ENCODE data around the gene SLC22A14. TPM values are rescaled to one million over a fixed set of nuclear protein-coding genes. Genes with fewer than 3 reads are reported as not detected.

Gene SLC22A14
- total RNA-seq, 1 experiment from 2014 or later: 0.22 TPM

GRCh38 chr3:38247366-38248035 is 34.6 kb upstream of the SLC22A14 start (continued):
- TF ChIP-seq REST (IDR thresholded peaks at IDR 0.05; ENCODE audit: low read depth) (no peak), RAD21 (IDR thresholded peaks at IDR 0.05; ENCODE audit: low read depth) (peak; percentile 56), ZFX (IDR thresholded peaks at IDR 0.05) (no peak), EZH2 (IDR thresholded peaks at IDR 0.05) (no peak)

- POLR2A ChIA-PET: no interaction called here
- no TSS peak for BruUV-seq (replicated peaks)
Measured at GRCh38 chr3:38250198-38250597, 31.9 kb upstream of the SLC22A14 start.

More at GRCh38 chr3:38250198-38250597, 31.9 kb upstream of the SLC22A14 start:
- Histone ChIP-seq H2AFZ (ENCODE audit: low read depth, low read length, poor library complexity, severe bottlenecking) (no peak overlapping the region), H3K27me3 (ENCODE audit: insufficient read depth, low read length) (no peaks in the 10 kb centered on the region), H3K27ac (ENCODE audit: low read depth, low read length) (no peak overlapping the region), H3K4me1 (ENCODE audit: control insufficient read depth in 1 of 2, insufficient read depth in 2 of 2, low read length in 2 of 2) (no peaks in the 10 kb centered on the region; a peak in 1 of 4 replicates), H3K9me3 (ENCODE audit: control insufficient read depth in 1 of 2, insufficient read depth in 1 of 2, low read depth in 1 of 2, low read length in 2 of 2) (no peaks in the 10 kb centered on the region), H3K79me2 (ENCODE audit: insufficient read depth, low read length) (no peaks in the 10 kb centered on the region), H3K9ac (ENCODE audit: low read length) (no peak overlapping the region), H4K20me1 (ENCODE audit: insufficient read depth) (no peaks in the 10 kb centered on the region), H3K9me2 (ENCODE audit: insufficient read depth) (no peaks in the 10 kb centered on the region), H3K4me3 (replicated peaks in 1 of 2; ENCODE audit: low read depth in 1 of 2, low read length in 2 of 2) (no peak overlapping the region), H3K36me3 (ENCODE audit: control insufficient read depth in 1 of 2, insufficient read depth in 2 of 2, low read length in 2 of 2) (peaks cover 17 to 35% of the 10 kb centered on the region in 2 experiments; a peak in 3 of 4 replicates), H3K4me2 (ENCODE audit: low read length) (no peak overlapping the region)
- CTCF ChIA-PET: interaction anchor here (1.4 kb wide), 1 partner anchor 48 kb away, joined by 3 read pairs; no protein-coding TSS in a partner anchor
- RAD21 ChIA-PET (ENCODE audit: low non-redundant PET in 1 of 2, low total read pairs in 2 of 2, uncharacterized antibody in 2 of 2, unreplicated experiment in 2 of 2): no interaction called here
- ATAC-seq (no peak), DNase-seq (ENCODE audit: low read depth, low spot score) (no peak)
- intact Hi-C loops (cut with micrococcal nuclease): no loop called here
- TF ChIP-seq SIN3A (IDR thresholded peaks at IDR 0.05; ENCODE audit: low read depth): no peak
- TF ChIP-seq CTCF (IDR thresholded peaks at IDR 0.05 in 2 of 3, conservative IDR thresholded peaks at IDR 0.05 in 1 of 3; ENCODE audit: borderline replicate concordance in 1 of 3, insufficient read depth in 1 of 3, low read depth in 2 of 3, low read length in 2 of 3): no peak
- TF ChIP-seq YY1 (IDR thresholded peaks at IDR 0.05; ENCODE audit: extremely low read depth, insufficient replicate concordance, low read depth, low read length): no peak
